NCI-H2196 treated with DMSO at 0.1 percent for 48 hours (cell line): Measurements from ENCODE around the gene NHS.
A peak's percentile ranks its signal among the peaks of the same experiment; 100 is the strongest.

Experiments used
- DNase-seq: peaks from one replicate; lab custom pipeline; 2025; ENCODE audit not compliant: unreplicated experiment; lab: John Stamatoyannopoulos, UW

Gene NHS

DNA sequence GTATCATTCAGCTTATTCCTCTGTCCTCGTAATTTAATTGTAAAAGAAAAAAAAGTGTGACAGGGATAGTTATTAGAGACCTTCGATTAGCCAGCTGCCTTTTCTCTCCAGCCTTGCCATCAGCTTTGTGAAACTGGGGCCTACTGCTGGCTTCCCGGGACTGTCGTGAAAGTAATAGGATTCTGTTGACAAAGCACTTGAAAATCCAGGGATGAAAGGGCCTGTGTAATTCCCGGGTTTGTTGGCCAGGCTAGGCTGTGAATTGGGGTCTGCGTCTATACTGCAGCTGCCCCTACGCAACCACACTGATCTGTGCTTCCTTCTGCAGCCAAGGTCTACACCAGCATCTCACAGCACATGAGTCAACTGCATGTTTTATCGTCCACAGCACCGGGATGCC lies 241.9 kb downstream of the NHS start:
- DNase-seq = no peak

- no peak for DNase-seq
These were observed 242.8 kb downstream of the NHS start for GRCh38 chrX:17617806-17618205.

DNA sequence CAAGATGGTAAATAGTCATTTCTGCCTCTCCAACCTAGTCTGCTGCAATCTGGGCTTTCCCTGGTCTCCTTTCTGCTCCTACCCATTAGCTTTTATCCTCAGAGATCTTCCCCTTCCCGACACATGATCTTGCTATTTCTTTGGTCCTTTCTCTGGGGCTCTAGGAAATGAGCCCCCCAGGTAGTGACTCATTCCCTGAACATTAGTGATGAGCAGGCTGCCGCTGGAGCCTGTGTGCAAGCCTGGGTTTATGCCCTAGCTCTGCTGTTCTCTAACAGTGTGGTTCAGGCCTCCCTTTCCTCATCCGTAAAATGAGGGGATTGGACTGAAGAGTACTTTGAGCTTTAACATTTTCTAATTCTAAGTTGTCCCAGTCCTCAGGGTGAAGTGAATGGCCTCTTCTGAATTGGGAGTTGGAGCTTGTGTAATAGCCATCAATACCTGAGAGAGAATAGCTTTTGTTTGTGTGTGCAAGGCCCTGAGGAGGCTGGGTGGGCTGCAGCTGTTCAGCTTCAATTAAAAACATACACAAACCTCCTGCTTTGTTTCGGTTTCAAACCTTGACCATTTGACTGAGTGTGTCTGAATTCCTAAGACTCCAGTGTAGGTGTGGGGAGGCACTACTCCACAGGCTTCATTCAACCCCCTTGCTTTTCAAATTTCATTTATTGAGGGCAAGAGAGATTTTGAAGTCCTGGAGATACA lies 246.7 kb downstream of the NHS start:
- DNase-seq = no peak

GRCh38 chrX:17622331-17622730 lies 247.3 kb downstream of the NHS start:
- DNase-seq = no peak

DNA sequence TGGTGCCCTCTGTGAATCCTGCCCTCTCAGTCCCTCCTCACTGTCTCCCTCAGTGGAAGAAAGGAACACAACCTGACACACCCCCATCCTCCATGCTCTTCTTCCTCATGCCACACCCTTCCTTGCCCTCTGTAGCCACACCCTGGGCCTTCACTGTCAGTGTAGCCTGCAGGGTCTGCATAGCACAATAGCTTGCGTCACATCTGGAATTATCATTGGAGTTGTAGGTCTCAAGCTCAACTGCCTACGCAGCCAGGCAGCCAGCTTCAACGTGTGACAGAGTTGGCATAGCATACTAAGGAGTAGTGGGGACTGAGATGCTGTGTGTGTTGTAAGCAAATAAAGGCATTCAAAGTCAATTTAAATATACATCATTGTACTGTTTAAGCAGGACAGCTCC lies 248.8 kb downstream of the NHS start:
- DNase-seq = no peak

DNA sequence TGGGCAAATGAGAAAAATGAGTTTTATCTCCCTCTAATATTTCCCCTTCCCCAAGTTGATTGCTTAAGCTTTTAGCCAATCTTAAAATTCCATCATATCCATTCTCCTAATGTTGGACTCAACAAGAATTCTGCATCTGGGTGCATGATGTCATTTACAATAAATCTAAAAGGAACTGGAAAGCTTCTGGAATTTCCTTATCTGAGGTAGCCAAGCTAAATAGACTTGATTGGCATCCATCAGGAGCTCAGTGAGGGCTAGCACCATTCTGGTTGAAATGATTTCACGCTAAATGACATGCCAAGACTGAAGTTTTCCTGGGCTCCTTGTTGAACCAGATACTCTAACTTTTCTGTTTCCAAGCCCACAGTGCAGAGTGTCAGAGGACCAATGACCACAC lies 252.0 kb downstream of the NHS start:
- DNase-seq = no peak

- no peak for DNase-seq
These were observed 254.0 kb downstream of the NHS start for GRCh38 chrX:17628976-17629375.

- no peak for DNase-seq
These were observed 254.5 kb downstream of the NHS start for GRCh38 chrX:17629519-17629918.

DNA sequence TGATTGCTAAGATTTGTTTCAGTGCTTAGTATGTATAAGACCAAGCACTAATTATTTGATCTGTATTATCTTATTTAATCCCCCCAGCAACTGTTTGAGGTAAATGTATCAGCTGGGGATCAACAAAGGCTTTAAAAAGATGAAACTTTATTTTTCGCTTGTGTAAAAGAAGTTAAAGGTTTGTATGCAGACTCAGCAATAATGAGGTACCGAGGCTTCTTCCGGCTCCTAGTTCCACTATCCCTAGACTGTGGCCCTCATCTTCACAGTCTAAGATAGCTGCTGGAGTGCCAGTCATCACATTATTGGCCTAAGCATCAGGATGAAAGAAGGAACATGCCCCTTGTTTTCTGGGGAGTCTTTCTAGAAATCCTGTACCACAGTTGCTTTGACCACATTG lies 256.6 kb downstream of the NHS start:
- DNase-seq = no peak

DNA sequence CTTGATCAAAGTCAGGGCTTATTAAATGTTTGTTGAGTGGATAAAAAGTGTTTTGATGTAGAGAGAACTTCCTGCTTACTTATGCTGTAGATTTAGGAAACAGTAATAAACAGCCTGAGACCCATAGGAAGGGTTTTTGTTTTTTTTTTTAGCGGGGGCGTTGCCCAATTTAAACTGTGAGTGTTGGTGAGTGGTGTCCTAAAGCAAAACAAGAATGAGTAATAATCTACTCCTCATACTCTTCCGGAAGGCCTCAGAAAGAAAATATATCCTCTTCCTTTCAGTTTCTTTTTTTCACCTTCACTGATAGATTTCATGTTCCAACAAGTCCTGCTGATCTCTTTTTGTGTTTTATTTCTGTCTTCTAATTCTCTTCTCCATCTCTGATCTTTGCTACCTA lies 257.9 kb downstream of the NHS start:
- DNase-seq = no peak

DNA sequence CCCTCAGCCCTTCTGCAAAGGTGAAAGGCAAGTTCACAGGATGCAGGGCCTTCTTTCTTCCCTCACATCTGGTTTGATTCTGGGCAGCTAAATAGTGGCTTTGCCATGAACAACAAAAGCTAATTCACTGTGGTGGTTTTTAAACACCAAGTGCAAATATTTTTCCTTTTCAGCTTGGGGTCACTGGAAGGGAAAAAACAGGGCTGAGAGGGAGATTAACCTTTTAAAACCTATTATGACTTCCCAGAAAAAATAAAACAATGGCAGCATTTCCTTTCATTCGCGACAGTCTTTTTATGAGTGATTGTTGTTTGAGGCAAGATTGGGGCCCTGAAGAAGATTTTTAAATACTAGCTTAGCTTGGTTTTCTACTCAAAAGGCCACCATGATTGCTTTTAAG lies 258.5 kb downstream of the NHS start:
- no peak for DNase-seq

DNA sequence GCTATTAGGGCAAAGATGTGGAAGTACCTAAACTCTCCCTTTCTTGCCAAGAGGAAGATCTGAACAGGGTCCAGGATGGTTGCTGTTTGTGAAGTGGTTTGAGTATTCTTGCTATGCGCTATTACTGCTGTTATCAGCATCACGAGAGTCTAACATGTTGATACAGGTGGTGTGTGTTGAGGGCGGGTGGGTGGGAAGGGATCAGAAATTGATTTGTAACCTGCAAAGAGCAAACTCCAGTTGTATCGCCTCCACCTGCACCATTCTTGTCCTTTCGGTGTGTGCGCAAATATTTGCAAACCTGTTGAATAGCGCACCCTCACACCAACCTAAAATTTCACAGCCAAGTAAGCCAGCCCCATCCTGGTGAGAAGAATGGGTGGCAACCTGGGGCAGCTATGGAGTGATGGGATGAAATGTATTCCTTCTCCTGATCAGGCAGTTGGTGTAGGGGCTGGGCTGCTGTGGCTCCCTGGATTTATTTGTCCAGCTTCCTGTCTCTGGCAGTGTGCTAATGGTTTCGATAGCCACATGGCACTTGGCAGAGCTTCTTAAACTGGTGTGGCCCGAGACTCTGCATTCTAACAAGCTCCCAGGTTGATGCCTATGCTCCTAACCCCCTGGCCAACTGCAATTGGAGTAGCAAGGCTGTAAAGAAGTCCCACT lies 259.7 kb downstream of the NHS start:
- DNase-seq = no peak

- peak; percentile 4 for DNase-seq
These were observed 260.2 kb downstream of the NHS start for GRCh38 chrX:17635231-17635630.

- DNase-seq = no peak
These were observed 262.2 kb downstream of the NHS start for GRCh38 chrX:17637235-17637634.

DNA sequence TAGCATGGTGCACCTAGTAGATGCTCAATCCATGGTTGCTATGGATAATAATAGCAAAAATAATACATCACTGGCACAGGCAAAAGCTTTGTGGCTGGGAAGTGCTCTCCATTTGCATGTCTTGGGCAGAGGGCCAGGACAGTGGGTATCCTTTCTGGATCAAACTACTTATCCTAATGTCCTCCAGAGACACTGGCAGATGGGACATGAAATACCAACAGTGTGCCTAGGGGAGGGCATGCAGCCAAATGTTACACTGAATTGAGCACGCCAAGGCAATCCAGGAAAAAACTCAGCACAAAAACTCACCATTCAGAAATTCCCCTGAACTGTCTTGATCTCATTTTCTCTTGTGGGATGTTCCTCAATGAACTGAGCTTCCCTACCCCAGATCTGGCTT lies 263.7 kb downstream of the NHS start:
- no peak for DNase-seq

DNA sequence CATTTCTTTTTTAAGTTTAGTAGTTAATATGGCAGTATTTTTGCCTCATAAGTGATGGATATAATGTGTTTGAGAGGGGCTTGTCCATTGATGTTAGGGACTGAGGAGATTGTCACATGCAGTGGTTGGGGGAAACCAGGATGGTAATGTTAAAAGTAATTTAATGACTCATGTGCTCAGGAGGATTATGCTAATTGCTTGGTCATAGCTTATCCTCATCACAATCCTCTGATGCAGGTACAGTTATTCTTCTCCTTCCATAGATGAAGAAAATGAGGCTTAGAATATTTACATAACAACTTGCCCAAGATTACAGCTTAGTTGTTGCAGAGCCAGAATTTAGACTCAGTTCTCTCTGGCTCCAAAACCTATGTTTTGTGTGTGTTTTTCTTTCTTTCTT lies 267.9 kb downstream of the NHS start:
- DNase-seq = no peak

GRCh38 chrX:17643528-17643927 lies 268.5 kb downstream of the NHS start:
- DNase-seq = no peak

GRCh38 chrX:17644001-17644400 lies 269.0 kb downstream of the NHS start:
- DNase-seq = no peak

- DNase-seq = no peak
These were observed 279.1 kb downstream of the NHS start for GRCh38 chrX:17654116-17654515.

GRCh38 chrX:17655211-17656034 lies 280.4 kb downstream of the NHS start:
- DNase-seq = no peak

- DNase-seq = no peak
These were observed 281.0 kb downstream of the NHS start for GRCh38 chrX:17656035-17656418.

DNA sequence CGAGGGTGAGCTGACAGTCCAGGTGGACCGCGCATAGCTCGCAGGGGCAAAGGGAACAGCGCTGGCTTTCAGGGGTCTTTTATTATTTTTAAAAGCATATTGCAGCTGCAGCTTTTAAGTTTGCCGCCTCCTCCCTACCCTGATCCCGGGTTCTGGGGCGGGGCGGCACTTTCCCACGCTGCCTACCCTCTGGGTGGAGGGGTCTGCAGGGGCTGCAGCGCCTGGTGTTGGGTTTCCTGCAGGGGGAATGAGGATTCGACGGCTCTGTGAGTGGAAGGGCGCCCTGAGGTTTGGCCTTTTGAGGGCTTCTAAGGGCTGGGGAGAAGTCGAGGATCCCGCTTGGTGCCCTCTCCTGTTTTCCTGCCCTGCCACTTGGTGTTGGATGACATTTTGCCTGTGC lies 281.6 kb downstream of the NHS start:
- DNase-seq = no peak
